GM12873 (cell line): ENCODE measurements around the gene MTARC2.

Experiments used
- CTCF ChIP-seq: IDR thresholded peaks from 2 replicates; pipeline ENCODE4 v1.5.1; 2012; ENCODE audit warnings: low read depth, mild to moderate bottlenecking, moderate library complexity, low read length, control low read depth; ENCODE audit not compliant: insufficient read depth; ENCODE audit errors: missing control alignments

The MTARC2 gene

DNA sequence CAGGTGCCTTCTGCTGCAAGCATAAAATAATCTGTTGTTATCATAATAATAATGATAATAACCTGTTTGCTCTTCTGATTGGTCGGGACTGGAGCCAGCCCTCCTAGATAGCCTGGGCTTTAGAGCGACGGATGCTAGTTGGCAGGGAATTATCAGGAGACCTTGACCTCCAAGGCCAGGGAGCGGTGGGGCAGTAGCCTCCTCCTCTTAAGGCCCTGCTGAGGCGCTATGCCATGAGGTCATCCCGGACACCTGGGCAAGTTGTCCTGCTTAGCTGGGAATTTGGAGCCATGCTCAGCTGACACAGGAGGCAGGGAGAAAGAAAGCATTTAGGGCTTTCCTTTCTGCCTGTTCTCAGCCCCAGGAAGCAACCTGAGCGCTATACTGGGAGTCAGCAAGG lies 42.3 kb upstream of the MTARC2 start:
- no peak for TF ChIP-seq CTCF

GRCh38 chr1:220706480-220706879 lies 41.6 kb upstream of the MTARC2 start:
- no peak for TF ChIP-seq CTCF

DNA sequence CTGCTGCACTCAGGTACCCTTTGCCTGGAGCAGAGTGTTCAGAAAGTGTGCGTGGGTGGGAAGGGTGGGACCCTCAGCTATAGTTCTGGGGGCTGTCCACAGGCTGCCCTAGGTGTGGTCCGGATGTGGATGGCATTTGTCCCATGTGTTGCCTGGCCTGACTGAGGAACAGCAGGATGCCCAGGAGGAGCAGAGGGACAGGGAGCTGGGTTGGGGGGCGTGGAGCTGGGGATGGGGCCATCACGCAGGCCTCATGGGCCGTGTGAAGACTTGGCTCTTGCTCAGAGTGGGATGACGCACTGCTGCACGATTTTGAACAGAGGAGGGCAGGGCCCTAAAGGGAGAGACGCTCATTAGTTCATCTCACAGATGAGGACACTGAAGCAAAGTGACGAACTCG lies 41.0 kb upstream of the MTARC2 start:
- no peak for TF ChIP-seq CTCF

DNA sequence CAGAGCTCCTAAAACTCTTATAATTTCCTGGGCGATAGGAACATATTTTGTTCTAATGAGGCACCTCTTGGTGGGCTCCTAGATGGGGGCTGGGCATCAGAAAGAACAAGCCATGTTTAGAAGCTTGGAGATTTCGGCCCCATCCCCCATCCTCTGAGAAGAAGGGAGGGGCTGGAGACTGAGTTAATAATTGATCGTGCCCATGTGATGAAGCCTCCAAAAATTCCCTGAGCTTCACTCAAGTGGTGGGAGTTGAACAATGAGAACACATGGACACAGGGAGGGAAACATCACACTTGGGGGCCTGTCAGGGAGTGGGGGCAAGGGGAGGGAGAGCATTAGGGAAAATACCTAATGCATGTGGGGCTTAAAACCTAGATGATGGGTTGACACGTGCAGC lies 39.9 kb upstream of the MTARC2 start:
- no peak for TF ChIP-seq CTCF

DNA sequence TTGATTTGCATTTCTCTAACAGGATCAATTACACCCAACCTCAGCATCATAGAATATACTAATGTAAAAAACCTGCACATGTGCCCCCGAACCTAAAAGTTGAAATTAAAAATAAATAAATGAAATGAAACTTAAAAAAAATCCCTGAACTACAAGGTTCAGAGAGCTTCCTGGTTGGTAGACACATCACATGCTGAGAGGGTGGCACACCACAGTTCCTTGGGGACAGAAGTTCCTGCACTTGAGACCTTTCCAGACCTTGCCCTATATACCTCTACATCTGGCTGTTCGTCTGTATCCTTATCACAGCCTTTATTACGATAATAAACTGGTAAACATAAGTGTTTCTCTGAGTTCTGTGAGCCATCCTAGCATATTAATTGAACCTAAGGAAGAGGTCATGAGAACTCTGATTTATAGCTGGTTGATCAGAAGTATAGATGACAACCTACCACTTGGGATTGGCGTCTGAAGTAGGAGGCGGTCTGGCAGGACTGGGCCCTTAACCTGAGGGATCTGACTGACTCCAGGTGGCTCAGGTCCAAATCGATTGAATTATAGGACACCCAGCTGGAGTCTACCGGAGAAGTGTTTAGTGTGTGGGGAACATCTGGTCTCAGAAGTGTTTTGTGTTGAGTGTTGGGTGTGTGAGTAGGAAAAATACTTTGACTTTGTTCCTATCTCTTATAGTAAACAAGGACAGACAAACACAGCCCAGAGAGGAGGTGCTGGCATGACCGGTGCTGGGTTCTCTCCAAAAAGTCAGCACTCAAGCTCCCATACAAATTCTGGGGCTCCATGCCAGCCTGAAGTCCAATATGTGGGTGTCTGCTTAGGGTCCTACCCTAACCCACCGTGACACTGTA lies 39.0 kb upstream of the MTARC2 start:
- no peak for TF ChIP-seq CTCF

DNA sequence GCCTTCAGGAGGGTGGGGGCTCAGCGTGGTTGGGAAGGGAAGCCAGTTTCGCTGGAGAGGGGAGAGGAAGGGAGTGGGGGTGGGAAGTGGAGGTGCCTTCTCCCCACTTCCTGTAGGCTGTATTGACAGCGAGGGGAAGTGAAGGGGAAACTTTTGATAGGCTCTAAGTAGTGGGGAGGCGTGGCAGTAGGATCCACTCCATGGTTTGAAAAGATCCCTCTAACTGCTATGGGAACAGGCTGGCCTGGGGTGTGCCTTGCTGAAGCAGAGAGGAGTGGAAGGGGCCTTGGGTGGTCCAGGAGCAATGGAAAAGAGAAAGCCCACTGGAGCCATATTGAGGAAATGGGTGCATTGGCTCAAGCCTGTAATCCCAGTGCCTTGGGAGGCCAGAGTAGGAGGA lies 37.8 kb upstream of the MTARC2 start:
- TF ChIP-seq CTCF = no peak

- no peak for TF ChIP-seq CTCF
Measured at GRCh38 chr1:220711056-220711809, 36.9 kb upstream of the MTARC2 start.
